Measurements from ENCODE around the gene AKAP13.
A peak's percentile ranks its signal among the peaks of the same experiment; 100 is the strongest.

Gene AKAP13

DNA sequence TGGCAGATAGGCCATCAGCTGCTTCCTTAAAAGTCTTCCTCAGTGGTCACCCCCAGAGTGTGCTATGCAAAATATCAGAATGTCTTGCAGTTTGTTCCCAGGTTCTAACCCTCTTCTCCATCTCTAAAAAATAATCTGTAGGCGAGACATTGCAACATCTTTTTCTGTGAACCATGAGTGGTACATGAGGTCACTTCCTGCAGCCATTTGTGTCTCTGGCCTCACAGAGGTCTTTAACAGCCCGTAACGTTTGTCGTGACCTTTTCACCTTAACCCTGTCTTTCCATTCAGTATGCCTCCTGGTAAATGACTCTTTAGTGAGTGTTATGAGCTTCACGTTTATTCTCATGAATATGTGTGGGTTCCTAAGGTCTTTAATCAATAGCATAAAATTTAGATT, 269.0 kb downstream of the AKAP13 start:
- ChIA-PET CTCF (interaction anchor here (0.7 kb wide), 1 partner anchor 191 kb away, joined by 3 read pairs; no protein-coding TSS in a partner anchor), POLR2A (interaction anchor here (0.5 kb wide), 1 partner anchor 63 kb away, joined by 4 read pairs; no protein-coding TSS in a partner anchor)
- peaks cover 10 to 16% of the 10 kb centered on the region in 2 experiments; a peak in 2 of 3 replicates for H3K36me3 ChIP-seq (ENCODE audit: control insufficient read depth in 2 of 2, insufficient read depth in 1 of 2, low read length in 2 of 2)
- no peak for TF ChIP-seq ZNF501 (tag by site-specific recombination; IDR thresholded peaks at IDR 0.05)
- 0 out of 2 replicates have a peak, but pooled peaks have one; percentile 14 for TF ChIP-seq ZNF629 (tag by site-specific recombination; IDR thresholded peaks at IDR 0.05)
- no peak overlapping the region for H3K27ac ChIP-seq (ENCODE audit: extremely low read depth, low read depth, low read length)
- no peaks in the 10 kb centered on the region for H3K9me3 ChIP-seq (ENCODE audit: control insufficient read depth, insufficient read depth, low read depth, low read length)
- no peak overlapping the region for H3K4me3 ChIP-seq (ENCODE audit: low read depth, low read length)
- peaks cover 6% of the 10 kb centered on the region for H3K4me1 ChIP-seq (ENCODE audit: control insufficient read depth, insufficient read depth, low read length)

DNA sequence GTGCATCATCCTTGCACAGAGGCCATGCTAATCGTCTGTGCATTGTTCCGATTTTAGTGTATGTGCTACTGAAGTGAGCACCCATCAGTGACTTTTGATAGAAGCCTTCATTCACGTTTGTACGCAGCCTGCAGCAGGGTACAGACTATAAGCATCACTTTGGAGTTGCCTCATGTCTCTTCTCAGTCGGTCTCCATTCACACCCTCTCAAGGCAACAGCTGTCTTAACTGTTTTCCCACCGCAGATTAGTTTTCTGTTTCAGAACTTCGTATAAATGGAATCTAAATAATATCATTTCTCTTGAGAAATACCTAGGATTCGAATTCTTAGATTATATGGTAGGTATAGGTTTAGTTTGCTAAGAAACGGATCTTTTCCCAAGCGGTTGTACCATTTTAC, 271.1 kb downstream of the AKAP13 start:
- ChIA-PET CTCF (interaction anchor here (0.6 kb wide), 1 partner anchor 44 kb away, joined by 3 read pairs; no protein-coding TSS in a partner anchor), POLR2A (no interaction called here)
- Histone ChIP-seq H3K27ac (ENCODE audit: extremely low read depth, low read depth, low read length) (no peak overlapping the region), H3K36me3 (ENCODE audit: control insufficient read depth in 2 of 2, insufficient read depth in 1 of 2, low read length in 2 of 2) (peaks cover 15 to 16% of the 10 kb centered on the region in 2 experiments; a peak in 2 of 3 replicates), H3K9me3 (ENCODE audit: control insufficient read depth, insufficient read depth, low read depth, low read length) (no peaks in the 10 kb centered on the region), H3K4me1 (ENCODE audit: control insufficient read depth, insufficient read depth, low read length) (peaks cover 4% of the 10 kb centered on the region), H3K4me3 (ENCODE audit: low read depth, low read length) (no peak overlapping the region)
- TF ChIP-seq ZIC2 (tag by site-specific recombination; IDR thresholded peaks at IDR 0.05) (no peak), ZBTB20 (tag by site-specific recombination; IDR thresholded peaks at IDR 0.05) (no peak), ZNF776 (tag by site-specific recombination; IDR thresholded peaks at IDR 0.05; ENCODE audit: borderline replicate concordance) (no peak), SP2 (tag by site-specific recombination; IDR thresholded peaks at IDR 0.05) (no peak), ZNF792 (tag by site-specific recombination; IDR thresholded peaks at IDR 0.05) (no peak), ZNF133 (tag by site-specific recombination; IDR thresholded peaks at IDR 0.05) (no peak), MZF1 (tag by site-specific recombination; IDR thresholded peaks at IDR 0.05; ENCODE audit: borderline replicate concordance) (no peak), SP3 (tag by site-specific recombination; IDR thresholded peaks at IDR 0.05) (no peak), ZNF747 (tag by site-specific recombination; IDR thresholded peaks at IDR 0.05) (no peak), MYNN (tag by site-specific recombination; IDR thresholded peaks at IDR 0.05; ENCODE audit: borderline replicate concordance) (no peak), ZNF658 (tag by site-specific recombination; IDR thresholded peaks at IDR 0.05) (no peak), ZNF600 (tag by site-specific recombination; IDR thresholded peaks at IDR 0.05) (no peak), ZSCAN30 (tag by site-specific recombination; IDR thresholded peaks at IDR 0.05) (no peak), ZNF140 (tag by site-specific recombination; IDR thresholded peaks at IDR 0.05) (no peak), ZNF433 (tag by site-specific recombination; IDR thresholded peaks at IDR 0.05; ENCODE audit: low read depth) (no peak), HOXA7 (CRISPR knock-in tag; IDR thresholded peaks at IDR 0.05; ENCODE audit: borderline replicate concordance) (no peak), ZNF623 (tag by site-specific recombination; IDR thresholded peaks at IDR 0.05) (no peak), ZNF266 (tag by site-specific recombination; IDR thresholded peaks at IDR 0.05; ENCODE audit: low read depth) (no peak), ZNF501 (tag by site-specific recombination; IDR thresholded peaks at IDR 0.05) (no peak), ZNF596 (tag by site-specific recombination; IDR thresholded peaks at IDR 0.05) (no peak)

DNA sequence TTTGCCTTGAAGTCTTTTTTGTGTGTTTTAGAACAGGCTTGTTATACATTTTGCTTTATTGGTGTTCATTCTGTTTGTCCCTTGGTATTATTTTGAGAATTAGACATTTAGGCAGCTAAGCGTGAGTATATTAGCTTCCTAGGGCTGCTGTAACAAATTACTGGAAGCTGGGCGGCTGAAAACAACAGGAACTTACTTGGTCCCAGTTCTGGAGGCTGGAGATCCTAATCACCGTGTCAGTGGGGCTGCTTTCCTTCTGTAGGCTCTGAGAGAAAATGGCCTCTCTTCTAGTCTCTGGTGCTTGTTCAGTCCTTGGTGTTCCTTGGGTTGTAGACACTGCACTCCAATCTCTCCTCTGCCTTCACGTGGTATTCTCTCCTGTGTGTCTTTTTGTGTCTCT, 272.1 kb downstream of the AKAP13 start:
- H3K9me3 ChIP-seq (ENCODE audit: control insufficient read depth, insufficient read depth, low read depth, low read length): no peaks in the 10 kb centered on the region
- ChIA-PET CTCF (interaction anchor here (0.6 kb wide), 1 partner anchor 43 kb away, joined by 3 read pairs; no protein-coding TSS in a partner anchor), POLR2A (no interaction called here)
- no peak overlapping the region for H3K4me3 ChIP-seq (ENCODE audit: low read depth, low read length)
- peaks cover 4% of the 10 kb centered on the region; the same call in 1 of the 2 replicates for H3K4me1 ChIP-seq (ENCODE audit: control insufficient read depth, insufficient read depth, low read length)
- TF ChIP-seq ZSCAN23 (tag by site-specific recombination; IDR thresholded peaks at IDR 0.05) (no peak), ZNF600 (tag by site-specific recombination; IDR thresholded peaks at IDR 0.05) (no peak), ZNF146 (tag by site-specific recombination; IDR thresholded peaks at IDR 0.05) (no peak), ZNF558 (tag by site-specific recombination; IDR thresholded peaks at IDR 0.05) (no peak), SP7 (tag by site-specific recombination; IDR thresholded peaks at IDR 0.05) (no peak), ZNF561 (tag by site-specific recombination; IDR thresholded peaks at IDR 0.05; ENCODE audit: borderline replicate concordance) (no peak), ZFP37 (tag by site-specific recombination; IDR thresholded peaks at IDR 0.05) (no peak)
- TF ChIP-seq, protein P1, sequence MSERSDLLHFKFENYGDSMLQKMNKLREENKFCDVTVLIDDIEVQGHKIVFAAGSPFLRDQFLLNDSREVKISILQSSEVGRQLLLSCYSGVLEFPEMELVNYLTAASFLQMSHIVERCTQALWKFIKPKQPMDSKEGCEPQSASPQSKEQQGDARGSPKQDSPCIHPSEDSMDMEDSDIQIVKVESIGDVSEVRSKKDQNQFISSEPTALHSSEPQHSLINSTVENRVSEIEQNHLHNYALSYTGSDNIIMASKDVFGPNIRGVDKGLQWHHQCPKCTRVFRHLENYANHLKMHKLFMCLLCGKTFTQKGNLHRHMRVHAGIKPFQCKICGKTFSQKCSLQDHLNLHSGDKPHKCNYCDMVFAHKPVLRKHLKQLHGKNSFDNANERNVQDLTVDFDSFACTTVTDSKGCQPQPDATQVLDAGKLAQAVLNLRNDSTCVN (tag by site-specific recombination; optimal IDR thresholded peaks at IDR 0.05): no peak
- TF ChIP-seq, protein P2, sequence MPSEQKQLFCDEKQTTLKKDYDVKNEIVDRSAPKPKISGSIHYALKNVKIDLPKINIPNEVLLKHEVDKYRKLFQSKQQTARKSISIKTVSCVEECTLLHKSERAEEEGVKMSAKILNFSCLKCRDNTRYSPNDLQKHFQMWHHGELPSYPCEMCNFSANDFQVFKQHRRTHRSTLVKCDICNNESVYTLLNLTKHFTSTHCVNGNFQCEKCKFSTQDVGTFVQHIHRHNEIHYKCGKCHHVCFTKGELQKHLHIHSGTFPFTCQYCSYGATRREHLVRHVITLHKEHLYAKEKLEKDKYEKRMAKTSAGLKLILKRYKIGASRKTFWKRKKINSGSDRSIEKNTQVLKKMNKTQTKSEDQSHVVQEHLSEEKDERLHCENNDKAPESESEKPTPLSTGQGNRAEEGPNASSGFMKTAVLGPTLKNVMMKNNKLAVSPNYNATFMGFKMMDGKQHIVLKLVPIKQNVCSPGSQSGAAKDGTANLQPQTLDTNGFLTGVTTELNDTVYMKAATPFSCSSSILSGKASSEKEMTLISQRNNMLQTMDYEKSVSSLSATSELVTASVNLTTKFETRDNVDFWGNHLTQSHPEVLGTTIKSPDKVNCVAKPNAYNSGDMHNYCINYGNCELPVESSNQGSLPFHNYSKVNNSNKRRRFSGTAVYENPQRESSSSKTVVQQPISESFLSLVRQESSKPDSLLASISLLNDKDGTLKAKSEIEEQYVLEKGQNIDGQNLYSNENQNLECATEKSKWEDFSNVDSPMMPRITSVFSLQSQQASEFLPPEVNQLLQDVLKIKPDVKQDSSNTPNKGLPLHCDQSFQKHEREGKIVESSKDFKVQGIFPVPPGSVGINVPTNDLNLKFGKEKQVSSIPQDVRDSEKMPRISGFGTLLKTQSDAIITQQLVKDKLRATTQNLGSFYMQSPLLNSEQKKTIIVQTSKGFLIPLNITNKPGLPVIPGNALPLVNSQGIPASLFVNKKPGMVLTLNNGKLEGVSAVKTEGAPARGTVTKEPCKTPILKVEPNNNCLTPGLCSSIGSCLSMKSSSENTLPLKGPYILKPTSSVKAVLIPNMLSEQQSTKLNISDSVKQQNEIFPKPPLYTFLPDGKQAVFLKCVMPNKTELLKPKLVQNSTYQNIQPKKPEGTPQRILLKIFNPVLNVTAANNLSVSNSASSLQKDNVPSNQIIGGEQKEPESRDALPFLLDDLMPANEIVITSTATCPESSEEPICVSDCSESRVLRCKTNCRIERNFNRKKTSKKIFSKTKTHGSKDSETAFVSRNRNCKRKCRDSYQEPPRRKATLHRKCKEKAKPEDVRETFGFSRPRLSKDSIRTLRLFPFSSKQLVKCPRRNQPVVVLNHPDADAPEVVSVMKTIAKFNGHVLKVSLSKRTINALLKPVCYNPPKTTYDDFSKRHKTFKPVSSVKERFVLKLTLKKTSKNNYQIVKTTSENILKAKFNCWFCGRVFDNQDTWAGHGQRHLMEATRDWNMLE (tag by site-specific recombination; conservative IDR thresholded peaks at IDR 0.05; ENCODE audit: low read depth): no peak
- H3K27ac ChIP-seq (ENCODE audit: extremely low read depth, low read depth, low read length): no peak overlapping the region
- H3K36me3 ChIP-seq (ENCODE audit: control insufficient read depth in 2 of 2, insufficient read depth in 1 of 2, low read length in 2 of 2): peaks cover 16 to 19% of the 10 kb centered on the region in 2 experiments; a peak in 2 of 3 replicates

All from HEK293 (cell line).